ENCODE measurements around the gene RASGRP2.

RASGRP2 gene

GRCh38 chr11:64718084-64718779 is 25.7 kb downstream of the RASGRP2 start:
- no peak overlapping the region for H3K9ac ChIP-seq (ENCODE audit: insufficient read length)
- no peak for DNase-seq (ENCODE audit: low read depth, low spot score)

DNA sequence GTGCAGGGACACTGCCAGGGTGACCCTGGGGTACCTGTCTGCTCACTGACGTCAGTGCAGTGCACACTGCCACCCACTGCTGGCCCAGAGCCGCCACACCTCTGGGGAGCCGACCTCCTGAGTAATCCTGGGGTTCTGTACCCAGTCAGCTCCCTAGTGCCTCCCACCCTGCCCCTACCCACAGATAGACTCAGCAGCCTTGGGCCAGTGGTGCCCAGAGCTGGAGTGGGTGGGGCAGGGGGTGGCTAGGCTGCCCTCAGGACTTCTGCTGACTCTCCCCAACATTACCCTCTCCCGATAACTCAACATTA is 26.7 kb downstream of the RASGRP2 start:
- TF ChIP-seq POLR2AphosphoS5 (IDR thresholded peaks at IDR 0.05; ENCODE audit: borderline replicate concordance, low read depth, low read length) (no peak), FOXP2 (optimal IDR thresholded peaks at IDR 0.05; ENCODE audit: control extremely low read depth, extremely low read length, insufficient read depth) (no peak), EZH2 (IDR thresholded peaks at IDR 0.05) (no peak)
- H3K9ac ChIP-seq (ENCODE audit: insufficient read length), result no peak overlapping the region
- no peak for DNase-seq (ENCODE audit: low read depth, low spot score)
- H3K9me3 ChIP-seq (ENCODE audit: low read depth, low read length), result no peaks in the 10 kb centered on the region
- H3K27ac ChIP-seq, result no peak overlapping the region
- no peaks in the 10 kb centered on the region for H3K36me3 ChIP-seq (ENCODE audit: insufficient read depth, low read length)
- no peak overlapping the region for H3K4me3 ChIP-seq

More at GRCh38 chr11:64718084-64718779, 25.7 kb downstream of the RASGRP2 start:
- no peaks in the 10 kb centered on the region for H3K36me3 ChIP-seq (ENCODE audit: insufficient read depth, low read length)
- TF ChIP-seq FOXP2 (optimal IDR thresholded peaks at IDR 0.05; ENCODE audit: control extremely low read depth, extremely low read length, insufficient read depth) (no peak), EZH2 (IDR thresholded peaks at IDR 0.05) (no peak), POLR2AphosphoS5 (IDR thresholded peaks at IDR 0.05; ENCODE audit: borderline replicate concordance, low read depth, low read length) (no peak)
- no peaks in the 10 kb centered on the region for H3K9me3 ChIP-seq (ENCODE audit: low read depth, low read length)
- H3K4me3 ChIP-seq, result no peak overlapping the region
- H3K27ac ChIP-seq, result no peak overlapping the region

GRCh38 chr11:64716473-64717267 is 27.3 kb downstream of the RASGRP2 start:
- DNase-seq (ENCODE audit: low read depth, low spot score), result no peak
- Histone ChIP-seq H3K36me3 (ENCODE audit: insufficient read depth, low read length) (no peaks in the 10 kb centered on the region), H3K27ac (no peak overlapping the region), H3K9ac (ENCODE audit: insufficient read length) (no peak overlapping the region), H3K4me3 (no peak overlapping the region), H3K9me3 (ENCODE audit: low read depth, low read length) (no peaks in the 10 kb centered on the region)
- no peak for TF ChIP-seq POLR2AphosphoS5 (IDR thresholded peaks at IDR 0.05; ENCODE audit: borderline replicate concordance, low read depth, low read length)
- no peak for TF ChIP-seq EZH2 (IDR thresholded peaks at IDR 0.05)
- no peak for TF ChIP-seq FOXP2 (optimal IDR thresholded peaks at IDR 0.05; ENCODE audit: control extremely low read depth, extremely low read length, insufficient read depth)

- no peak overlapping the region for H3K4me3 ChIP-seq
These were observed 28.0 kb downstream of the RASGRP2 start for GRCh38 chr11:64715756-64716472.

GRCh38 chr11:64715110-64715509 is 28.8 kb downstream of the RASGRP2 start:
- no peak overlapping the region for H3K9ac ChIP-seq (ENCODE audit: insufficient read length)
- H3K9me3 ChIP-seq (ENCODE audit: low read depth, low read length), result no peaks in the 10 kb centered on the region
- H3K4me3 ChIP-seq, result no peak overlapping the region
- DNase-seq (ENCODE audit: low read depth, low spot score), result no peak
- TF ChIP-seq POLR2AphosphoS5 (IDR thresholded peaks at IDR 0.05; ENCODE audit: borderline replicate concordance, low read depth, low read length), result no peak
- TF ChIP-seq FOXP2 (optimal IDR thresholded peaks at IDR 0.05; ENCODE audit: control extremely low read depth, extremely low read length, insufficient read depth), result no peak
- TF ChIP-seq EZH2 (IDR thresholded peaks at IDR 0.05), result no peak
- no peaks in the 10 kb centered on the region for H3K36me3 ChIP-seq (ENCODE audit: insufficient read depth, low read length)
- no peak overlapping the region for H3K27ac ChIP-seq

More at GRCh38 chr11:64715756-64716472, 28.0 kb downstream of the RASGRP2 start:
- Histone ChIP-seq H3K9me3 (ENCODE audit: low read depth, low read length) (no peaks in the 10 kb centered on the region), H3K36me3 (ENCODE audit: insufficient read depth, low read length) (no peaks in the 10 kb centered on the region), H3K27ac (no peak overlapping the region), H3K9ac (ENCODE audit: insufficient read length) (no peak overlapping the region)
- DNase-seq (ENCODE audit: low read depth, low spot score), result no peak
- TF ChIP-seq EZH2 (IDR thresholded peaks at IDR 0.05) (no peak), FOXP2 (optimal IDR thresholded peaks at IDR 0.05; ENCODE audit: control extremely low read depth, extremely low read length, insufficient read depth) (no peak), POLR2AphosphoS5 (IDR thresholded peaks at IDR 0.05; ENCODE audit: borderline replicate concordance, low read depth, low read length) (no peak)

DNA sequence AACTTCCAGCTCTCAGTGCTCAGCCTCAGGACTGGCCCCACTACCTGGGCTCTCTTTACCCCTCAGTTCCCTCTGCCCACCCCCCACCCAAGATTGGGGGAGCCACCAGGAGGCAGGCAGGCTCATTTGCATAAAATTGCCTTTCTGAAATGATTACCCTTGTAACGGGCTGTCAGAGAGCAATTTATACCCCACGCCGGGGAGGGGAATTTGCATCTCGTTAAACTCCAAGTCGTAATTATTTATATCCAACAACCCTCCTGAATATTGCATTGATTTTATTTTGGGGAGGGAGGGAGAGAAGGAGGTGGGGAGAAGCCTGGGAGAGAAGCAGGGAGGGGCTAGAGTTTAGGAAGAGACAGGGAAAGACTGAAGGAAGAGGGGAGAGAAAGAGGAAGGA is 29.3 kb downstream of the RASGRP2 start:
- DNase-seq (ENCODE audit: low read depth, low spot score), result no peak
- H3K9me3 ChIP-seq (ENCODE audit: low read depth, low read length), result no peaks in the 10 kb centered on the region
- H3K27ac ChIP-seq, result no peak overlapping the region
- TF ChIP-seq EZH2 (IDR thresholded peaks at IDR 0.05), result no peak
- TF ChIP-seq POLR2AphosphoS5 (IDR thresholded peaks at IDR 0.05; ENCODE audit: borderline replicate concordance, low read depth, low read length), result no peak
- no peak for TF ChIP-seq FOXP2 (optimal IDR thresholded peaks at IDR 0.05; ENCODE audit: control extremely low read depth, extremely low read length, insufficient read depth)
- H3K4me3 ChIP-seq, result no peak overlapping the region
- no peak overlapping the region for H3K9ac ChIP-seq (ENCODE audit: insufficient read length)
- H3K36me3 ChIP-seq (ENCODE audit: insufficient read depth, low read length), result no peaks in the 10 kb centered on the region

GRCh38 chr11:64713781-64714363 is 30.1 kb downstream of the RASGRP2 start:
- Histone ChIP-seq H3K36me3 (ENCODE audit: insufficient read depth, low read length) (no peaks in the 10 kb centered on the region), H3K4me3 (no peak overlapping the region), H3K9ac (ENCODE audit: insufficient read length) (no peak overlapping the region), H3K9me3 (ENCODE audit: low read depth, low read length) (no peaks in the 10 kb centered on the region), H3K27ac (no peak overlapping the region)
- no peak for TF ChIP-seq FOXP2 (optimal IDR thresholded peaks at IDR 0.05; ENCODE audit: control extremely low read depth, extremely low read length, insufficient read depth)
- no peak for TF ChIP-seq POLR2AphosphoS5 (IDR thresholded peaks at IDR 0.05; ENCODE audit: borderline replicate concordance, low read depth, low read length)
- no peak for TF ChIP-seq EZH2 (IDR thresholded peaks at IDR 0.05)
- no peak for DNase-seq (ENCODE audit: low read depth, low spot score)
